ENCODE data around the gene MTHFSD.

Gene MTHFSD

DNA sequence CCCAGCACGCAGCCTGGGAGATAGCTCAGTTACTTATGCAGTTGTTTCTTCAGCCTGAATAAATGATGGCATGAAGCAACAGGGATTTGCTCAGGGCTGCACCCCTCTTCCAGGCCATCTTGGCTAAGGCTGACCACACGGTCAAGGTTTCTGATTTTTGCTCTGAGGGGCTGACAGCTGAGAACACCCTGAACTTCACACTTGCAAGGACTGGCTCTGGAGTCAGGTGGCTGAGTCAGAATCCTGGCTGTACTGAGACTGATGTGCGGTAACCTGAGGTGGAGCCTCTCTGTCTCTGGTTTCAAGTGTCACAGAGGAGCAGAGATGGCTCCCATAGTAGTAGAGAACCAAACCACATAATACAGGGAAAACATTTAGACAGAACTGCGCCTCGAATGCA lies 4.8 kb downstream of the MTHFSD start:
- no peak for DNase-seq (ENCODE audit: low read depth)

DNA sequence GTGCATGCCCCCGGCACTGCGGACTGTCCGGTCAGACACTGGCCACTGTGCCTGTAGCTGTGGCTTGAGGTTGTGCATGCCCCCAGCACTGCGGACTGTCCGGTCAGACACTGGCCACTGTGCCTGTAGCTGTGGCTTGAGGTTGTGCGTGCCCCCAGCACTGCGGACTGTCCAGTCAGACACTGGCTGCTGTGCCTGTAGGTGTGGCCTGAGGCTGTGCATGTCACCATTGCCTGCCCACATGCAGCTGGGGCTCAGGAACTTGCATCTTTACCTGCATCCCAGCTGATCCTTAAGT lies 5.2 kb downstream of the MTHFSD start:
- no peak for DNase-seq (ENCODE audit: low read depth)

GRCh38 chr16:86549076-86549892 lies 5.8 kb downstream of the MTHFSD start:
- no peak for DNase-seq (ENCODE audit: low read depth)

DNA sequence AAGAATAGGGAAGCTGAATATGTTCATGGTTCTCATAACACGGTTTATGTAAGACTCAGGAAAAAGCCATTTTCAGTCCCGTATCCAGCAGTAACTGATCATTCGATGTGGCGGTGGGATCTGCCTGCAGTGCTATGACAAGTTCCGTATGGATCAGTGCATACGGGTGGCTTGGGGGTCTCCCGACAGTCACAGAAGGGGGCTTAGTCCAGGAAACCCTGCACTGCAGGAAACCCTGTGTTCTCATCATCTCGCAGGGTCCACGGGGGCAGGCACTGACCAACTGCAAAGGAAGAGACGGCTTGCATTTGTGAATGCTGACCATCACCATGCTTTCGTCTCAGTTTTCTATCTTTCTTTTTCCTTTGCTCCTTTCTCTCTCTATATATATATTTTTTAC lies 7.7 kb downstream of the MTHFSD start:
- no peak for DNase-seq (ENCODE audit: low read depth)

- no peak for DNase-seq (ENCODE audit: low read depth)
These were observed 8.4 kb downstream of the MTHFSD start for GRCh38 chr16:86546638-86547013.

GRCh38 chr16:86545954-86546637 lies 8.9 kb downstream of the MTHFSD start:
- no peak for DNase-seq (ENCODE audit: low read depth)

GRCh38 chr16:86545481-86545880 lies 9.6 kb downstream of the MTHFSD start:
- no peak for DNase-seq (ENCODE audit: low read depth)

DNA sequence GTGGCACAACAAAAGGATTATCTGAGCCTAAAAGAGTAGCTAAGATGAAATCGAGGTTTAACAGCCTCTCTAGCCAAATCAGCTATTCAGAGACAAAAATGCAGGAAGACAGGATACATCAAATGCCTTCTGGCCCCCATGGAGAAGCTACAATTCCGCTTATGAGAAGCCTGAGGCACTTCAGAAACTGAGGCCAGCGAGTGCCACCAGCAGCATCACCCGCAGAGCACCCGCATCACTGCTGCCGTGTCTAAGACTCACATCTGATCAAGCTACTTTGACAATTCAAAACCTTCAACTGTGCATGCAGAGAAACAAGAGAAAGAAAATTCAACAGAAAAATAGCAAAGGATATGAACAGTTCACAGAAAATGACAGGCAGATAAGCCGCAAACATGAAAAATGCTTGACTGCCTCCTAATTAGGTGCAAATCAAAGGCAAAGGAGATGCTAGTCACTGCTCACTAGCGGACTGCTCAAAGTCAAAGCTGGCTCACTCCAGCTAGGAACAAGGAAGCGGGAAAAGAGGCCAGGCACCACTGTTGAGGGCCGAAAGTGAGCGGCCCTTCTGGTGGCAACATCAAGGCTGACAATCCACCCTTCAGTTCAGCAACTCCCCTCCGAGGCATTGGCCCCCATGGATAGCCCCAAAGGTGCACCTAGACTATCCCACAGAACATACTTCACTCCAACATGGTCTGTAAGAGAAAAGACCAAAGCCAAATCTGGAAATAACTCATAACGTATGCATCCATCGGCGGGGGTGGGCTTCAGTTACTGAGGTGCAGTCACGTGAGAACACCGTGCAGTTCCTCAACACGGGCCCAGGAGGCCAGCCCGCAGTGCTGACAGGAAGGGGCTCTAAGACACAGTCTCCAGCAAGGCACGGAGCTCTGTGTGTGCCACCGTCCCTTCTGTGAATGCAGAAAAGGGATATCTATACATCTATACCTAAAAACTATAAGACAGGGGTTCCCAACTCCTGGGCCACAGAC lies 12.0 kb downstream of the MTHFSD start:
- DNase-seq (ENCODE audit: low read depth) = no peak

GRCh38 chr16:86541560-86541959 lies 13.5 kb downstream of the MTHFSD start:
- DNase-seq (ENCODE audit: low read depth) = no peak

GRCh38 chr16:86540894-86541293 lies 14.1 kb downstream of the MTHFSD start:
- no peak for DNase-seq (ENCODE audit: low read depth)

- DNase-seq (ENCODE audit: low read depth) = no peak
These were observed 16.7 kb downstream of the MTHFSD start for GRCh38 chr16:86538196-86538780.

DNA sequence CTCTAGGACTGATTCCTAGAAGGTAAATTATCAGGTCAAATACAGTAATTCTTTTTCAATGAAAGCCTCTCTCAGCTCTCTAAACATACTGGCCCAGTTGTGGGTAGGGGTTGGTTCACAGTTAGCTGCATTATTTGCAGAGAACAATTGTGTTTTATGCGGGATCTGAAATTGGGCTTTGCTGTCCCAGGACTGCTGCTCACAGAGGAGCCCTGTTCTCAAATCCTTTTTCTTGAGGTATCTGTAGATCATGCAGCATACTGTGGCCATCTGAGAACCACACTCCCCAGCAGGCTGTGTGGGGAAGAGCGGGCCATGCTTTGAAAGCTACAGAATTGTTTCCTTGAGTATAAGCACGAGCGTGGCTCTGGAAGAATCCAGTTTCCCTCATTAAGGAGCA lies 17.5 kb downstream of the MTHFSD start:
- no peak for DNase-seq (ENCODE audit: low read depth)

- no peak for DNase-seq (ENCODE audit: low read depth)
These were observed 18.4 kb downstream of the MTHFSD start for GRCh38 chr16:86536621-86537020.

- DNase-seq (ENCODE audit: low read depth) = no peak
These were observed 20.0 kb downstream of the MTHFSD start for GRCh38 chr16:86534779-86535615.

DNA sequence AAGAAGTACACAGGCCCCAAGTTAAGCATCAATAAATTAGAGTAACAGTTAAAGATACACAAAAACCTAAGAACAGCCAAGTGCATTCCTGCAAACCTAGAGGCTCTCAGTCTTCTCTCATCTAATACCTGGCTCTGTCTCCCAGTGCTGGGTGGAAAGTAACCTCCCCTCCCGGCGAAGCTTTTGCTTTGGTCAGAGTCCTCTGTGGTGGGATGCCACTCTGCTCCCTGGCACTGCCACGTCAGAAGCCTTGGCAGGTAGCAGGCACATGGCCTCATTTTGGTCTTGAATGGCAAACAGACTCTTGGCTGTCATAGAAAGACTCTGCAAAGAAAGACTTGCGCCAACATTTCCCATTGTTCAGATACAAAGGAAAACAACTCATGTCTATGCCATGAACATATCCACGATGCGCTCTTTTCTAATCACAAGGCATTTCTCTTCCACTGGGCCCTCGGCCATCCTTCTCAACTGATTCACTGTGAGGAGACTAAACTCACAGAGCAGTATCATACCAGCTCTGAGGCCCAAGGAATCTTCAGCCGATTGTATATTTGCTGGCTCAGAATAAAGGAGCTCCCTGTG lies 21.2 kb downstream of the MTHFSD start:
- no peak for DNase-seq (ENCODE audit: low read depth)

GRCh38 chr16:86533076-86533475 lies 22.0 kb downstream of the MTHFSD start:
- no peak for DNase-seq (ENCODE audit: low read depth)

GRCh38 chr16:86532526-86532815 lies 22.6 kb downstream of the MTHFSD start:
- DNase-seq (ENCODE audit: low read depth) = no peak

DNA sequence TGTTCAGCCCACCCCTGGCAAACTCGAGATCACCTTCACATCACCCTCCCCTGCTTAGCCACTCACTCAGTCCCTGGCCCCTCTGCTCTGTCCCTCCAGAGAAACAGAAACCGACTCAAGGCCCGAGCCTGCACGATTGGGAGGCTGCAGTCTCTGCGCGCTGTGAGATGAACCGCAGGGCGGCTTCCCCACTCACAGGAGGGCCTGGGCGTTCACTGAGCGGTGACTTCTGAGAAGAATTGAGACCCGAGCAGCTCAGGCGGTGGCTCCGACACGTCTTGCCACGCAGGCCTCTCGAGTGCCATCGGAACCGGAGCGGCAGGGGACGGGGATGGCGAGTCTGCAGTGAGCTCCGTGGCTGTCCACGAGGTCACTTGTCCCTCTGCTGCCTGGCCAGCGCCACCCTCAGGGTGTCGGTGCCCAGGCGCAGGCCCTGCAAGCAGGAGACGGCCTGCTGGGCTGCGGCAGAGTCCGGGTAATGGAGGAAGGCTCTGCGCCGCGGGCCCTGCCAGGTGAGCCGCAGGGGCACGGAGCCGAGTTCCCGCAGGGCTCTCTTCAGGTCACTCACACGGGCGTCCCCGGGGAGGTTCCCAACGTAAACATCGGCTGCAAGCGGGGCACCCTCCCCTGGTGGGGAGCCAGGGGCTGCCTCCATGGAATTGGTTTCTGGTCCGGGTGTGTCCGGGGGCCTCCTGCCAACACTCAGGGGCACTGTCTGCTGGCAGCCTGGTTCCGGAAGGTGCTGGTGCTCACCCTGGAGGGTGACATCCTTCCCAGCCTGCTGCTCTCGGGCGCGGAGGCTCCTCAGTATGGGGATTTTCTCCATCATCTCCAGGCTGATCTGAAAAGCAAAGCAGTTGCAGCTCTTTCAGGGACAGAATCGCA lies 23.2 kb downstream of the MTHFSD start:
- DNase-seq (ENCODE audit: low read depth) = no peak

DNA sequence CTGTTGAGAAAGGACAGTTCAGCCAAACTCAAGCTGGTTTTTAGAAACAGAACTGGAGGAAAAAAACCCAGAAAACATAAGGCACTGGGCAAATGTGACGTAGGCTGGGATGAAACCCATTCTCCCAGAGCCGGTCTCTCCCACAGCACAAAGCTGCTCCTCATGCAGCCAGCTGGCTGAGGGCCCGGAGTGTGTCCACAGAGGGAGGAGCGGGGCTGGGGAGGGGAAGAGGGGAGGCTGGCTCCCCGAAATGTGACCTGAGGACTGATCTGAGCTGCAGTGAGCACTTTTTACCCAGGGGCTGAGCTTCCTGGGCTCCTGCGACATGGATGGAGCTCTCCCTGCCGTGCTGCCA lies 23.9 kb downstream of the MTHFSD start:
- DNase-seq (ENCODE audit: low read depth) = no peak

Measured in stimulated activated CD8-positive, alpha-beta memory T cell treated with anti-CD3 and anti-CD28 coated beads, Interleukin-7, amount 100 ng/mL, for 24 hours (primary cell).